GM21390 (cell line): Measurements from ENCODE around the gene ATG5.

Experiments
- ATAC-seq: cut with Tn5 transposase; IDR thresholded peaks from one replicate; pipeline ENCODE4 v1.9.1; 2021; ENCODE audit not compliant: unreplicated experiment

The ATG5 gene

DNA sequence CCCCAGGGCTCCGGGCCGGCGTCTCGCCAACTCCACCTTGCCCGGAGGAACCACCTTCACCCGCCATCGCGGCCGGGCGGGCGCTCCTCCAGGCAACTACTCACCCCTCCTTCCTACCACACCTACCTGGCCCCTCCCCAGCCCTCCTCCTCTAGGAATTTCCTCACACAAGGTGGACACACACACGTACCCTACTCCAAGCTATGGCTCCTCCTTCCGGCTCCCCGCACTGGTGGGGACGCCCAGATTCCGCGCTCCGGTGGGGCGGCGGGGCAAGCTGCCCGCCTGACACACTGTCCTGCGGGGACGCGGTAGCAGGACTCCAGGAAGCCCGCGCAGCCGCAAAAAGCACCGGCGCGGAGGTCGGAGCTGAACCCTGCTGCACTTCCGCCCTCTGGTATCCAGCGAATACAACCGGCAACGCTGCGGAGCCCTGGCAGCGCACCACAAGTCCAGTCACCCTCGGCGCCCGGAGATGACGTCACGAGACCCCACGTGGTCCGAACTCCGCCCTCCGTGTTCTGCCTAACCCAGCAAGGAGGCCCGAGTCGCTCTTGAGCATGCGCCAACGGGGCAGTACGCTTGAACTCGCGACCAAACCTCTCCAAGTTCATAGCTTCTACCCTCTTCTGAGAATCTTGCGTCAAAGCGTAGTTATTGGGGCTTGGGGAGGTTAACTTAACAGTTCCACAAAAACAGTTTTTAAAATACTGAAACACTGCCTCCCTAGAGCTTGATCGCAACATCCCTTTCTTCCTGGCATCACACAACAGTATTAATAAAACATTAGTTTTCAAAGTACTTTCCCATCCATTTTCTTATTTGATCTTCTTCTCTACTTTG is at the start of gene ATG5:
ATG5 (minus strand) TSS at position 425 of the 843 bp plus-strand sequence. CDS start 9,552 bp downstream, outside the sequence.
- peak; percentile 96 for ATAC-seq

DNA sequence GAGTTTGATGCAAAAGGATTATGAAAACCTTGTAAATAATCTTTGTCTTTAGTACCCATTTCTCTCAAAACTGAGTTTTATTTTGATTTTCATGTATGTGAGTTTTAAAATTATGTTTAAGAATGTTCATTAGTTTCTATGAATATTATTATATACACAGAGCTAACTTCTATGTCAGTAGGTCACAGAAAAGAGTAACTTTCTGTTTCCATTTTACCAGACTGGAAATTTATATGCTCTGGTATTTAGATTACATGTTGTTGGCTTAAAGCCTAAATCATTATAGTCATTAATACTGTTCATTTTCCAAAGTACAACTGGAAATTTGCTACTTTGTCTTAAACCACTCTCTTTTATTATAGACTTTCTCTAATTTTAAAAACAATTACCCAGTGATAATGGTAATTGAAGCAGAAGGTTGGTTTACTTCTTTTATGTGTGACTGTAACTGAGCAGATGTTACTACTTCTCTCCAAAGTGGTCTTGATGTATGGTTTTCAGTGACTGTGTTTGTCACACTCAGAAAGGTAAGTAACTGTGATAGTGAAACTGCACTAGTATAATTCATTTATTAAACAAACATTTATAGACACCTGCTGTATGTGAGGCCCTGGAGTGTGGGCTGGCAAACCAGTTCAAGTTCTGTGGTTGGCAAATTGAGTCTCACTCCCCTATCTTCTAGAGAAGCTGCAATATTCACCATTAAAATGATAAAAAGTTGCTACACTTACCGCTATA is 48.1 kb upstream of the ATG5 start:
- ATAC-seq, result no peak

DNA sequence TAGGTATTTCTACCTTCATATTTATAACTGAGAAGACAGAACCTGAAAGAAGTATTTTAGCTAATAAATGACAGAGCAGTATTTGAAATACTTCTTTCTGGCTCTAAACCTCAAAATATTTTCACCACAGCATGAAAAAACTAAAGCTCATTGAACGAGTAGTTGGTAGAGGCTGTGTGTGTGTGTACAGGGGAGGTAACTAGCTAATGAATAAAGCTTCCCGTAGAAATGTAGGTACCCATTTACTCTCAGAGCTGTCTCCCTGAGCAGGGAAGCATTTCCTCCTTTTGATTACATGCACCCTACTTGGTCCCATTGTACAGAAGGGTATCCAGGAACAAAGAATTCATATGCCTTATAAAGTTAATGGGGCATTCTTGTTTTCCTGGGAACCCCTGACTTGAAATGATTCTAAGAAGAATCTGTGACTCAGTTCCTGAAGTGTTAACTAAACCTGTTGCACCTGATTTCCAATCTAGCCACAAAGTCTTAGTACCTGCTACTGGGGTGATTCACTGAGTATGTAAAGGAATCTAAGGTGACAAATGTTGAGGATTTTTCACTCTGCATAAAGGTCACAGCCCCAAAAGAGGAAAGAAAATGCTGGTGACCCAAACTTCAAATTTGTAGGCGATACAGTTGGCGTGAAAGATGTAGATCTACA is 47.4 kb upstream of the ATG5 start:
- ATAC-seq, result no peak

DNA sequence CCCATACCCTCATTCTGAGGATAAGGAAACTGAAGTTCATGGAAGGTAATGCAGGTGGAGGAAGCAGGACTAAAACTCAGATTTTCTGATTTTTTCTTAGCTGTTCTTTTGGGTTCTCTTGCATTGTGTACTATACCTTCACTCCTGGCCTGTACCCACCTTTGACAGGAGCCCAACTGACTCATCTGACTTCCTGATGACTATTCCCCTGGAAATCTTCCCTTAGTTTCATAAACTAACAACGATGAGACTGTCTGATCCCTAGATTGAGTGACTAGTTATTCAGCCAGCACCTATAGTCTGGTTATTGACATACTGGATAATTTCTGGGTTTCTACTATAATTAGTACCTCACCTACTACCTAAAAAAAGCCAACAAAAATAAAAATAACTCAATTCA is 45.1 kb upstream of the ATG5 start:
- no peak for ATAC-seq

DNA sequence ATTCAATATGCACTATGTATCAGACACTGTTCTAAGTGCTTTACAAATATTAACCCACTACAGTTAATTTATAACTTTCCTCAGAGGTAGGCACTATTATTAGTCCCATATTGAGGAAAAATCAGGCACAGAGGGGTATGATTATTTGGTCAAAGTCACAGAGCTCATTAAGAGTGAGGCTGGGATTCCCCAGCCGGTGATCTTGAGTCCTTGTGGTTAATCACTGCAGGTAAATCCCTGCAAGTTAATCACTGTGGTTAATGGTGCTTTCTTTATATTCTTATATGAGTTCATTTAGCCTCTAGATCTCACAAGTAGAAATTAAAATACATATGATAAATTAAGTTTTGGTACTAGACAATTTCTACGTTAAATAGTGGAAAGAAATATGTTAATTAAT is 44.2 kb upstream of the ATG5 start:
- ATAC-seq, result no peak

DNA sequence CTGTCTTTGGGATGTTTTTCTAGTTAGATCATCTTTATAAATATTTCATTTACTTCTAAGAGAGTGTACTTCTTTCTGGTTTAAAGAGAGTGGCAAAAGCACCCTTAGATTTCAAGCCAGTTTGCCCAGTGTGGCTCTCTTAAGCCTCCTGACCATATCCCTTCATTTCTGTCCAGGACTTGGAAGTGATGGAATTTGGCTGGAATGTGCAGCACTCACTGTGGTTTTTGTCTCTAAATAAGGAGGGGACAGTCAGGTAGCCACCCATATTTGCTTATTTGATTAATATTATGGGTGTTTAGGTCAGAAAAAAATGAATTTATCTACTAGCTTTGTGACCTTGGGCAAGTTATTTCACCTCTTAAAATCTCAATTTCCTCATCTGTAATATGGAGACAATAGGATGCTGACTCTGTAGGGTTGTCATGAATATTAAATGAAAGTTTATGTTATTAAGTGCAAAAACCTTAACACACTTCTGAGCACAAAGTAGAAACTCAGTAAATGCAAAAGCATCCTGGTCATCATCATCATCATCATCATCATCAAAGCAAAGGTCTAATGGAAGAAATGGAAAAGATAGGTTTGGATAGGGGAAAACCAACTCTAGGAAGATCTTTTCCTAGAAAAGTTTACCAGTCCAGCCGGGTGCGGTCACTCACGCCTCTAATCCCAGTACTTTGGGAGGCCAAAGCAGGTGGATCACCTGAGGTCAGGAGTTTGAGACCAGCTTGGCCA is 38.0 kb upstream of the ATG5 start:
- ATAC-seq, result no peak

DNA sequence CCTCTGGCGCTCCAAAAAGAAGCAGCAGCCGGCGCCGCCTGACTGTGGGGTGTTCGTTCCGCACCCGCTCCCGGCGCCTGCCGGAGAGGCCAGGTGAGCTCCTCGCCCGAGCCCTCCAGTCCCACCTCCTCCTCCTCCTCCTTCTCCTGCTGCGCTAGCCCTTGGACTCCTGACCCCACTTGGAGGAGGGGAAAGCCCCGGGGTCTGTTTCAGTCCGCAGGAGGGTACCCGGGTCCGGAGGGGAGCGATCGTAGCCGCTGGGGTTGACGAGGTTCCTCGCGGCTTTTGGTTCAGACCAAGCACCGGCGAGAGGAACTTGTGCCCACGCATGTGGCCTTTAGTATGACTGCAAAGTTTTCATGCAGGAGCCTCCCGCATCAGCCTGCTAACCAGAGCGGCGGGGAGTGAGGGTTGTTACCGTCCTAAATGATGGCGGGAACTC is 35.5 kb upstream of the ATG5 start:
- no peak for ATAC-seq

DNA sequence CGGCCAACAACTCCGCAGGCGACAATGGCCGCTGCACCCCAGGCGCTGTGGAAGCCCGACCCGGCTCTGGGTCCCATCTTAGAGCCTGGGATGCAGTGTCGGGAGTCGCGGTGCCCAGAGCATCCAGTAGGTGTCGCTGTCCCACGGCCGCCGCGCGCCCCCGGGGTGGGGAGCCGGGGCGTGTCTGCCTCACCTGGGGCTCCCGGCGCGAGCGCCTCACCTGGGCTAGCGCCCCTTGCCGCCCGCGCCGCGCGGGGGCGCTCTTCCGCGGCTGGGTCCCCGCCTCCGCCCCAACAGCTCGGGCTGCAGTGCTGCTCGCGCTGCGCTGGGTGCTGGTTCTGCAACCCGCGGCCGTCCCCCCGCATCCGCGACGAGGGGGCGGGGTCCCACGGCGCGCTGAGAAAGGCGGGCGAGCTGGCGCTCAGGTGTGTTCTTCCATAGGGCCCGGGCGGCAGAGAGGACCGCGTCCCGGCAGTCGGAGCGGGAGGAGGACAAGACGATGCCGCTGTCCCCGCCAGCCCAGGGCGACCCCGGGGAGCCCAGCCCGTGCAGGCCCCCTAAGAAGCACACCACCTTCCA is 34.9 kb upstream of the ATG5 start, which contains the start of gene CRYBG1:
CRYBG1 (plus strand) TSS at position 308 of the 579 bp plus-strand sequence; CDS start at position 500, 192 bp downstream.
- no peak for ATAC-seq

DNA sequence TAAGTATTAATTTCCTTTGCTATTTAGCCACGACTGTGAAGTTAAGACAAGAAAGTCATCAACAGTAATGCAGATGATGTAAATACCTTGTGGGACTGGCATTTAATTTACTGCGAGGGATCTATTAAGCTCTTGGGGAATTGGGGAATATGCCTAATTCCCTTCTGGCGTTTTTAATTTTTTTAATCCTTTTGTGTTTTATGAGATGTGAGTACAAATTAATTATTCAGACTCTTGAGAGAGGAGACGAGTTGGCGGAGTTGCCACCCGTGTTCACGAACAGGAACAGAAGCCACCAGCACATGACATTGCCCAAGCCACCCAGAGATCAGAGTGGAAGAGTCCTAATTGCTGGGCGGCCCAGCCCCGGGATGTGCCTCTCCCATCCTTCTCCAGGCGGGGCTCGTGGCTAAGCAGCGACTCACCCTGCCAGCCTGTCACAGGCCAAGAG is 34.4 kb upstream of the ATG5 start:
- no peak for ATAC-seq

DNA sequence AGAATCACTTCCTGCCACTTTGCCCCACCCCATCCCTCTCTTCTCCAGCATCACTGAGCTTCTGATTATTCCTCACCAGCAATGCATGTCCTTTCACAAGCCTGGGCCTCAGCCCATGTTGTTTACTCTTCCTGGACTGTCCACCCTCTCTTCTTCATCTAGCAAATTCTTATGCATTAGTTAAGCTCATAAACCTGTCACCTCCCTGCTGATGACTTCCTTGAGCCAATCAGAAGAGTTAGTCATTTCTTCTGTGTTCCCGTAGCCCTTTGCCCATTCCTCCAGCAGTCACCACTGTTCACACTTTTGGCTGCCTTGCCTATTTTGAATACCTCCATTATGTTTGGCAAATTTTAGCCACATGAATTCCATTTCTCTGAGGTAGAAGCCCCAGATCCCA is 30.8 kb upstream of the ATG5 start:
- ATAC-seq, result no peak

DNA sequence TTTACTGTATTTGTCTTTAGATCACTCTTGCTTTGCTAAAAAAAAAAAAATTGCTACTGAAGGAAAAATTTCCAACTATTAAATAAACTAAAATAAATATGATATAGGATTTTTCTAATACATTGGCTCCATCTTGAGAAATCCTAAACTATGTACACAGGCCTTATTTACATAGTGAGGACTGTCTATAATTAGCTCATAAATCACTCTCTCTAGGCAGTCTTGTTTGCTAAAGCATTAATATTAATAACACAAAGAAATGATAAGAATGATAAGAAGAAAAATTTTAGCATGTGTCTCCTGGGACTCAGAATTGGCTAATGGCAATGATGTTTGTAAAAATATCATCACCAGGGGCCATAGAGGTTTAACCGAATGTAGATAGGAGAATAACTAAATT is 21.7 kb upstream of the ATG5 start:
- no peak for ATAC-seq

DNA sequence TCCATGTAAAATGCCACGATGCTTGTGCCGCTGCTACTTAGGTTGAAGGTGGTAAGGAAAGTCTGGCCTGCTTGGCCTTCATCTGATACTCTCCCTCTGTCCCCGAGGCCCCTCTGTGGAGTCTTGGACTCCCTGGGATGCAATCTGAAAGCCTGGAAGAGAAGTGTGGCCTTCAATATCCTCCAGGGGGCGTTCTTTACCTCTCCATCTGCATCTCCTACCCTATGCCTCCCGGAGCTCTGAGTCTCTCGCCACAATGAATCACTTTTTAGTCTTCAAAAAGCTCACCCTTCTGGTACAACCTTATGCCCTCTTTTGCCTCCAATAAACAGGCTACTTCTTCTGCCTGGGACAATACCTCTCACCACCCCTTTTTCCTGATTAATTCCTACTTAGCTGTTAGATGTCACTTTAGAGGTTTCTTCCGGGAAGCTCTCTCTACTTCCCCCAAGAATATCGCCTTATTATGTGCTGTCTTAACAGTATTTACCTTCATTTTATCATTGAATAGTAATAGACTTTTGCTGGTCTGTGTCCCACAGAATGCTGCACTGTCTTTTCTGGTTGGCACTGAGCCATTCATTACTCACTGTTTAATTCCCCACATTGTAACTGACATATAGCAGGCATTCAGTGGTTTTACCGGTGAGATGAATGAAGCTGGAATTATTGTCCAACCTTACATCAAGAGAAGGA is 13.9 kb upstream of the ATG5 start:
- ATAC-seq, result no peak

DNA sequence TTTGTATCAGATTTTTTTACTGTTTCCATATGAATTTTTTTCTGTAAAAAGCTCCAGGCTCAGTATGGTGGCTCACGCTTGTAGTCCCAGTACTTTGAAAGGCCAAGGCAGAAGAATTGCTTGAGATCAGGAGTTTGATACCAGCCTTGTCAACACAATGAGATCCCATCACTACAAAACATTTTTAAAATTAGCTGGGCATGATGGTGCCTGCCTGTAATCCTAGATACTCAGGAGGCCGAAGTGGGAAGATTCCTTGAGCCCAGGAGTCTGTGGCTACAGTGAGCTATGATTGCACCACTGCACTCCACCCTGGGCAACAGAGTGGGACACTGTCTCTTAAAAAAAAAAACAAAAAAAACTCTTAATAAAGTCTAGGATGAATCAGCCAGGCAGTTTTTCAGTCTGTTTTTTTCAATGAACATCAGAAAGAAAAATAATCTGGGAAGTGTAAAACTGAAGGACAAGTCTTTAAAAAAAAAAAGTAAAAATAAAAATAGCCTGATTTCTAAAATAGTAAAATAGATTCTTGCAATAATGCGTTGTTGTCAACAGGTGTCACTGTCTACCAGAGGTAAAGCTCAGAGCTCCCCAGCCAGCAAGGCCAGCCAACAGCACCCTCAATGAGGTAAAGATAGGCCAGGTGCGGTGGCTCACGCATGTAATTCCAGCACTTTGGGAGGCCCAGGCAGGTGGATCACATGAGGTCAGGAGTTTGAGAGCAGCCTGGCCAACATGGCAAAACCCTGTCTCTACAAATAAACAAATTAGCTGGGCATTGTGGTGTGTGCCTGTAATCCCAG is 9.3 kb upstream of the ATG5 start:
- ATAC-seq, result no peak

DNA sequence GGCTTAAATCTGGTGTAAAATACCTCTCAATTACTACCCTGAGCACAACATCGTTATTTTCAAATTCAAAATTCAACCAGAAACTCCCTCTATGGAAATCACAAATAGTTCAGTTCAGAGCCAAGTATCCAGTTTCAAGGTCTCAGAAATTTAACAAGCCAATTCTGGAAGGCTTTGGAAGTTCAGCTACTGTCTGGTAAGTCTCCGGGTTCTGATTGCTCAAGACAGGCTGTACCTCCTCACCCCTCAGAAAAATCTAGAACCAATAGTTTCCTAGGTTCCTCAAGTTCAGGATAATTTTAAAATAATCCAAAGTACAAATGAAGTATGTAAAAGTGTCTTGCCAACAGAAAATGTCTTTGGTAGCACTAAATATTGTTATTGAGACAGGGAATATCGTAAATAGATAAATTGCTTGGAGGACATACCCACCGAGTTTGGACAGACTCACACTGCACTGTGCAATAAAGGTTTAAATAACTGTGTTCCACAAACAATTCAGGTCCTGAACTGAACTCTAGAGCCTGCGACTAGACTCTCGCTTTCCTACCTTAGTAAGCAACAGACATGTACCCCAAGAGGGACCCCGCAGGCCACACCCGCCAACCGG is 729 bp downstream of the ATG5 start:
- no peak for ATAC-seq

DNA sequence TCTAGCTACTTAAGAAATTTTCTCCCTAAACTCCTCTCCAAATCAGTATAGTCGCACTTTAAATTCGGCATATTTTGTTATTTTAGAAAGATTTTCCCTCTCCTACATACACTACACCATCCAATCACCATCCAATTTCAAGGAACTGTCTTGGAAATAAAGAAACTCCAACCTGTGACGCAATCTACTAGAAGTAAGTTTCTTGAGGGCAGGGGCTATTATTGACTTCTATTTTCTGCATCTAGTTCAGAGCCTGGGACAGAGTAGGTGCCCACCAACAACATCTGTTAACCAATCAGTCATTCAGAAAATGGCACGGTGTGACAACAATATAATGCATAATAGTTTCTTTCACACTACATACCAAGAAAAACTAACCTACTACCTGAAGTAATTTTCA is 3.6 kb downstream of the ATG5 start:
- no peak for ATAC-seq

DNA sequence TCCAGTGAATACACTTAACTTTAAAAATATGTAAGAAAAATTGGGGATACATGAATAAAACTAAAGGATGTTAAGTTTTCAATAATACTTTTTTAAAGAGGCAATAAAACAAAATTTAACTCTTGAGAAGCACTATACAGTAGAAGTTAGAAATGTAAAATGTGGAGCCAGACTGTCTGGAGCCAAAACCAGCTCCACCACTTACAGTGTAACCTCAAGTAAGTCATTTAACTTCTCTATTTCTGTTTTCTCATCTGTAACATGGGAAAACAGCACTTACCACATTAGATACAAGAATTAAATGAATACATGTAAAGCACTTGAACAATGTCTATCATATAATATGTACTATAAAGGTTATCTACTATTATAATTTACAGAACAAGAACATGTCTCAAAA is 6.7 kb downstream of the ATG5 start:
- no peak for ATAC-seq

DNA sequence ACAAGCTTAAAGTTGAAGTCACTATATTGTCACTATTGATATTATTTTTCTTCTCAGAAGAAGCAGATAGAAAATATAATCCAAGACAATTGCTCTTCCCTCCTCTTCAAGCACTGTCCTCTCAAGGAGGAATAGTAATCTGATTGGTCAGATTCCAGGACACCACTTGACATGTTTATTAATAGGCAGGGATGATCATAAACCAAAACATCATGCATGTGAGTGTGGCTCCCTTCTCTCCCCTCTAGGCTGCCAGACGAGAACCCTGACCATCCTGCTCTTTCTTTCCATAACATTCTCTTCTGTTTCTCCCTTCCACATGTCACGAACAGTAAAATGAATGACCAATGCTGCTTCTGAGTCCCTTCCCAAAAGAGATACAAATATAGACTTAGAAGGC is 7.5 kb downstream of the ATG5 start:
- ATAC-seq, result no peak

DNA sequence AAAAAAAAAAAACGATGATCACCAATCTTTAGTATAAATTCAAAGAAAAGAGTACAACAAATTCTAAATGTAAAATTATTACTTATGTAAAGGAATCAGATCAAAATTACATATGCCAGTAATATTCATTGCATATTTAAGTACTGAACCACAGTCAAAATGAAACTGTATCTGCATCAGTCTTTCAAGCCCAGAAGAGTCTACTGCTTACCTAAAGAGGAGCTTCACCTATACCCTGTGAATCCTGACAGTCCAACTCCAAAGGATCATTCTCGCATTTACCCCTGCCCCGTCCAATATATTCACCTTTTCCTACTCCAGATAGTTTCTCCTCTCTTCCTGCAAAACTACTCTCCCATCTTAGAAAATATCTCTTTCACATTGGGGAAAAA is 9.2 kb downstream of the ATG5 start:
- ATAC-seq, result no peak
